ENCODE results near the gene ABCB8.

The ABCB8 gene

GRCh38 chr7:151087245-151088018, 59.2 kb downstream of the ABCB8 start (continued):
- TF ChIP-seq GLI4 (tag by site-specific recombination; IDR thresholded peaks at IDR 0.05) (peak; percentile 69; the same call in 1 of the 2 replicates), ZNF24 (tag by site-specific recombination; IDR thresholded peaks at IDR 0.05) (no peak), ZNF768 (tag by site-specific recombination; IDR thresholded peaks at IDR 0.05) (no peak), ZBTB20 (tag by site-specific recombination; IDR thresholded peaks at IDR 0.05) (peak; percentile 96; the same call in 1 of the 2 replicates), KLF7 (tag by site-specific recombination; IDR thresholded peaks at IDR 0.05; ENCODE audit: borderline replicate concordance) (0 out of 2 replicates have a peak, but pooled peaks have one; percentile 3), ZNF626 (tag by site-specific recombination; IDR thresholded peaks at IDR 0.05) (no peak), ZNF391 (tag by site-specific recombination; IDR thresholded peaks at IDR 0.05; ENCODE audit: borderline replicate concordance, low read depth) (no peak), KLF17 (tag by site-specific recombination; IDR thresholded peaks at IDR 0.05) (no peak), ZNF843 (tag by site-specific recombination; IDR thresholded peaks at IDR 0.05) (no peak), GLI2 (tag by site-specific recombination; IDR thresholded peaks at IDR 0.05; ENCODE audit: borderline replicate concordance, low read depth) (no peak), IKZF3 (tag by site-specific recombination; IDR thresholded peaks at IDR 0.05) (peak; percentile 32; the same call in 1 of the 2 replicates), ZNF621 (tag by site-specific recombination; IDR thresholded peaks at IDR 0.05) (no peak), ZFP41 (tag by site-specific recombination; IDR thresholded peaks at IDR 0.05; ENCODE audit: borderline replicate concordance) (0 out of 2 replicates have a peak, but pooled peaks have one; percentile 24), ZFP3 (tag by site-specific recombination; IDR thresholded peaks at IDR 0.05; ENCODE audit: low read depth) (no peak), SP2 (tag by site-specific recombination; IDR thresholded peaks at IDR 0.05) (peak; percentile 46), ZNF324 (tag by site-specific recombination; IDR thresholded peaks at IDR 0.05) (0 out of 2 replicates have a peak, but pooled peaks have one; percentile 4), ZNF529 (tag by site-specific recombination; IDR thresholded peaks at IDR 0.05; ENCODE audit: insufficient replicate concordance) (no peak), SALL2 (tag by site-specific recombination; IDR thresholded peaks at IDR 0.05; ENCODE audit: borderline replicate concordance) (no peak), SCRT1 (tag by site-specific recombination; IDR thresholded peaks at IDR 0.05; ENCODE audit: borderline replicate concordance) (no peak), ZNF521 (tag by site-specific recombination; IDR thresholded peaks at IDR 0.05) (no peak), ZNF169 (tag by site-specific recombination; IDR thresholded peaks at IDR 0.05) (no peak), ZBTB17 (tag by site-specific recombination; IDR thresholded peaks at IDR 0.05) (peak; percentile 85), ZNF701 (tag by site-specific recombination; IDR thresholded peaks at IDR 0.05) (no peak), CTCF (tag by site-specific recombination; IDR thresholded peaks at IDR 0.05) (peak; percentile 23; the same call in 1 of the 2 replicates), ZNF76 (tag by site-specific recombination; IDR thresholded peaks at IDR 0.05; ENCODE audit: borderline replicate concordance, low read depth) (no peak), ZBTB6 (tag by site-specific recombination; IDR thresholded peaks at IDR 0.05) (no peak), ZNF18 (tag by site-specific recombination; IDR thresholded peaks at IDR 0.05) (no peak), ZNF157 (tag by site-specific recombination; IDR thresholded peaks at IDR 0.05) (no peak), ZNF221 (tag by site-specific recombination; IDR thresholded peaks at IDR 0.05; ENCODE audit: borderline replicate concordance) (no peak), SP3 (tag by site-specific recombination; IDR thresholded peaks at IDR 0.05) (peak; percentile 63; the same call in 1 of the 2 replicates), SCRT2 (tag by site-specific recombination; IDR thresholded peaks at IDR 0.05) (no peak), ZNF121 (tag by site-specific recombination; IDR thresholded peaks at IDR 0.05) (peak; percentile 10; the same call in 1 of the 2 replicates), ZEB2 (tag by site-specific recombination; IDR thresholded peaks at IDR 0.05) (peak; percentile 9), ZNF660 (tag by site-specific recombination; IDR thresholded peaks at IDR 0.05) (peak; percentile 36; the same call in 1 of the 2 replicates), ZNF704 (tag by site-specific recombination; IDR thresholded peaks at IDR 0.05) (no peak)

Measured in HEK293 (cell line).